Stimulated activated CD8-positive, alpha-beta memory T cell treated with anti-CD3 and anti-CD28 coated beads, Interleukin-4, amount 100 ng/mL, for 4 hours (primary cell): ENCODE measurements around the gene GRIP2.

Experiments
- DNase-seq, 2 donors: peaks; one replicate each; pipeline ENCODE4 v3.0.0-alpha.2; 2020; ENCODE audit warnings: low read depth in 2 of 2, low spot score in 1 of 2

Gene GRIP2

DNA sequence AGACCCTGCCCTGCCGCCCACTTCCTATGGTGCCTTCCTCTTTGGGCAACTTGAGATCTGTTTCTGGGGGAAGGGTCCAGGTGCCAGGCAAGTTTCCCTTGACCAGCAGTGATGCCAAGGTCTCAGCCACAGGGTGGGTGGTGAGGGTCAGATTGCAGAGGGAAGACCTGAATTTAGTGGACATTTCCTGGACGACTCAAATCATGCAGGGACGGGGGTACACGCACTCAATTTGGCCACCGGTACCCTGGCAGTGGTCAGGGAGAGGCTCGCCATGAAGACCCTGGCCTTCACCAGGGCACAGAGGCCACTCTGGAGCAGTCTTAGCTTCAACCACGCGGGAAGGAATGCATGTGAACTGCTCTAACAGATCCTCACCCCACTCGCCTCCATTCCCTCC is 1.5 kb upstream of the GRIP2 start:
- DNase-seq, result no peak

DNA sequence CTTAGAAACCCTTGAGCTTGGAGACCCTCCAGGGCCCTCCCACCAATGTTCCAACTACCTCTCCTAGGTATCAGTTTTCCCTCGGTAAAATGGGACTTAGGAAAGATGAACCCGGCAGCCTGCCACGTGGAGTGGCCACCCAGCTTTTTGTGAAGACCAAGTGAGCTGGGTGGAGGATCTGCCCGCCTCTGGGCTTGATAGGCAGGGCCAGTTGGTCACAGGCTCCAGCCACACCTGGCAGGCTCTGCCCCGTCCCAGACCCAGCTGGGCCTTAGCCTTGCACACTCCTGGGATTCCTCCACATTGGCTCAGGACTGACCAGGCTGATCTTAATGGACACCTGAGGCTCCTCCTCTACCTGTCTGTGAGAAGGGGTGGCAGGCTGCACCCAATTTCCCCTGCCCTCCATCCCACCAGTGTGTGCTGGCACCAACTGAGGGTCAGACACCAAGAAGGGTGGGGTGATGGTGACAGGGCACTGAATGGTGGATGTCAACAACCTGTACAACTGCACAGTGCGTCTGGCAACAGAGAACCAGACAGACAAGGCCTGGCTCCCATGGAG is 761 bp upstream of the GRIP2 start:
- no peak for DNase-seq

DNA sequence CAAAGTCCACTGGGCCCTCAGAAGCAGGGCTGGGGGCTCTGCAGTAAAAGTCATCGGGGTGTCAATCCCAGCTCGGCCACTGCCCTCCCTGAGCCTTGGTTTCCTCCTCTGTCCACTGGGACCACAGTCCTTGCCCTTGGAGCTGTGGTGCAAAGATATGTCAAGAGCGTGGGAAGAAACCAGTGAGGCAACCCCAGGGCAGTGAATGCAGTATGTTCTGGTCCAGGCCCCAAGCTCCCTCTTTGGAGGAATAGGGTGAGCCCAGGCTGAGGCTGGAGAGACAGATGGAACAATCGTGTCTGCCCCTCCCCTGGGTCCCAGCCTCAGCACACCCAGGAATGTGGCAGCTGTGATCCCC is 779 bp downstream of the GRIP2 start:
- DNase-seq, result no peak

DNA sequence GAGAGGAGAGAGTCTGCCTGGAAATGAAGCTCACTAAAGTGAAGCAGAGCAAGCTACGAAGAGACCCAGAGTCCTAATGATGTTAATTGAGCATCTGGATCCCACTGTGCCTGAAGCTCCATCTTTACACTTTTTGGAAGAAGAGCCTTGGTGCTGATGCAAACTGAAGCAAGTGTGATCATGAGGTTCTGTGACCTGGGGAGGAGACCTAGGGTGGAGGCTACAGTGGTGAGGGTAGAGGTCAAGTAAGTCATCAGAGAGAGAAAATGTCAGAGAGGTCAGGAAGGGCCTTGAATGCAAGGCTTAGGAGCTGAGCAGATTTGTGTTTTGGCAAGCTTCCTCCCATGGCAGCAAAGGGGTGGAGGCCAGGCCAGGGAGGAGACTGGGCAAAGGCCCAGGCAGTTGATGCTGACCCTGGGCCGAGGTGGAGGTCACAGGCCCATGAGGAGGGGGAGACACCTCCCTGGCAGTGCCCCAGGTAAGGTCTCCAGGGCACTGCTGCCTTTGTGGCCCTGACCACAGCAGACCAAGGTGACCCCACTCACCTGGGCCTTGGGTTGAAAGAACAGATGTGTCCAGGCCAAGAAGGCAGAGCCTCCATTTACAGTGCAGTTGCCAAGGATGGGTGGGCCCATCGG is 1.6 kb downstream of the GRIP2 start:
- DNase-seq, result no peak

DNA sequence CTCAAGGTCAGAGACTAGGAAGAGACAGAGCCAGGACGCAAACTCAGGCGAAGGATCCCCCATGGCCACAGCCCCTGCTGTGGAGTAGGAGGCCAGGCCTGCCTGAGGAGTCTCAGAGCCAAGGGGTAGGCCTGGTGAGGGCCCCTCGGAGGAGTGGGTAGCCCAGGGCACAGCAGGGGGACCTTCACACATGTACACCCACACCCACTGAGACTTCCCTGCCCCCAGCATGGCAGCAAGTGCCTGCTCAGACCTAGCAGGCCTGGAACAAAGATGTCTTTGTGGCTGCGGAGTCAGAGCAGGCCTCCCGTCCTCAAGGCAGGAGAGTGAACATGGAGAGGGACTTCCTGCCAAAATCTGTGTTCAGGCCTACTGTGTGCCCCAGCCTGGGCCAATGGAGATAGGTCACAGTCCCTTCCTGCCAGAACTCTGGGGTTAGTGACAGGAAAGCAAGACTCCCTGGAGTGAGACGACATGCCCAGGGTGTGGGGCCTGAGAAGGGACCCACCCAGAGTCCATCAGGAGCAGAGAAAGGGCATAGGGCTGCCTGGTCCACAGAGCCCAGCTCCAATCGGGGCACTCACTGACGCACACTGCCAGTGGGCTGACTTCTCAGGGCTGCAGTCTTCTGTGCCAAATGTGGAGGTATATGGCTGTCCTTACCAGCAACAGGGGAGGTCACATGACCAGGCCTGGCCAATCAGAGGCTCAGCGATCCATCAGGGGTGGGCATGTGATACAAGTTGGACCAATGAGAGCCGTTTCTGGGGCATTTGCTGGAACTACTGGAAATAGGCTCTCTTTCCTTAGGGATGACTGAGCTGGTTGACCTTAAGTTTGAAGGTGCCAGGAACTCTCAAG is 2.3 kb downstream of the GRIP2 start:
- DNase-seq, result no peak

DNA sequence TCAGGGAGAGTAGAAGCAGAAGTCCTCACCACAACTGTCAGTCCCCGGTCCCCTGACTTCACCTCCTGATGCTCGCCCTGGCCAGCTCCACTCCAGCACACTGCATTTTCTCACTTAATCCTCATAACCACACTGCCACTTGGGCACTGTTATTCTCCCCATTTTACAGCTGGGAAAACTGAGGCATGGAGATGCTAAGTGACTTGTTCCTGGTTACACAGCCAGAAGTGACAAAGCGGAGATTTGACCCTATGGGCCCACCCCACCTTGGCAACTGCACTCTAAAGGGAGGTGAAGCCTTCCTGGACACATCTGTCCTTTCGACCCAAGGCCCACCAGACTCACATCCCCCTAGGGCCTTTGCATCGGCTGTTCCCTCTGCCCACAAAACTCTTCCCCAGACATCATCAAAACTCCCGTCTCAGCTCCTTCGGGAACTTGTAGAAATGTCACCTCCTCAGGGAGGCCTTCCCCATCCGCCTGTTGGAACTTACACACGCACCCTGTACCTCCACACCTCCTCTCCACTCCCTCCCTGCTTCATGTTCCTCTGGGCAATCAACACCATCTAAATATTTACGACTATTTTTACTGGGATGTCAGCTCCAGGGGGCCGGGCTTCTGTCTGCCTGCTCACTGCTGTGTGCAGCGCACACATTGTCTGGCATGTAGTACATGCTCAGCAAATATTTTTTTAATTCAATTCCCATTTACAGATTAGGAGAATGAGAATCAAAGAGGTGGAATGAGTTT is 3.1 kb downstream of the GRIP2 start:
- no peak for DNase-seq

DNA sequence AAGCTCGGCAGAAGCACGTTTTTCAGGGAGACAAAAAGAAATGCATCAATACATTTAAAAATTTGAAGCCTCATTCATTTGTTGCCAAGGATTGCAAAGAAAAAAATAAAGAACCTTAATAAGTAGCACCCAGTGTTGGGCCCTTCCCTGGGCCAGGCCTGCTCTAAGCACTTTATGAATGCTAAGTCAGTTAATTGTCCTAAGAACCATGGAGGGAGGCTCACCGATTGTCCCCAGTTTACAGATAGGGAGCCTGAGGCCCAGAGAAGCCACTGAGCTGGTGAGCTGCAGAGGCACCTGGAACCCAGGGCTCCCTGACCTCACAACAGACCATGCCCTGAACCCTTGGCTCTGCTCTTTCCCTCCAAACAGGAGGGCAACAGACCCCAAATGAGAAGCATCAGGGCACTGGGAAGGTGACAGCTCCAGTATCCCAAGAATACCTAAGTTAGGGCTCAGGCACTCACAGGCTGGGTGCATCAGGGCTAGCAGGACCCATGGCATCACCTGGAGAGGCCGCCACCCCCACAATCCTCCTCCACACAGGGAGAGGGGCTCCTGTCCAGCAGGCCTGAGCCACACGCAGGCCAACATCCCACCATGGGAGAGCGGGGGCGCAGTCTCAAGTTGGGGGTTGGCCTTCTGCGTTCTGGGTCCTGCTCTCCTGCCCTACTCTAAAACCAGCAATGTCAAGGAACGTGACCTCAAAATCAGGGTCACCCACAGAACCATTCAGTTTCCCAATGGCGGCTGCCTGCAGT is 3.9 kb downstream of the GRIP2 start:
- no peak for DNase-seq

DNA sequence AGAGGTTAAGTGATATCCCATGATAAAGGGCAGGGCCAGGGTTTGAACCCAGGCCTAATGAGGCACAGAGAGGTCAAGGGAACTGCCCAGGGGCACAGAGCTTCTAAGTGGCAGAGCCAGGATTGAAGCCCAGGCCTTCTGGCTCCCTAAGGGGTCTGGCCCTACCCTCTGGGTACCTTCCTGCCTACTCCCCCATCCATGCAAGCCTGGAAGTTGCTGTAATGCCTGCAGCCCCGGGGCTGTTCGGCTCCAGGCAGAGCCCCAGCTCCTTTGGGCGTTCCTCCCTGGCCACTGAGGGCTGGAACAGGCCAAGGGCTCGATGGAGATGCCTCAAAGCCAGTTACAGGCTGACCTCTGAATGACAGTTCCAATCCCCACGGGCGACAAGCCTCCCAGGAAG is 4.5 kb downstream of the GRIP2 start:
- DNase-seq, result no peak

DNA sequence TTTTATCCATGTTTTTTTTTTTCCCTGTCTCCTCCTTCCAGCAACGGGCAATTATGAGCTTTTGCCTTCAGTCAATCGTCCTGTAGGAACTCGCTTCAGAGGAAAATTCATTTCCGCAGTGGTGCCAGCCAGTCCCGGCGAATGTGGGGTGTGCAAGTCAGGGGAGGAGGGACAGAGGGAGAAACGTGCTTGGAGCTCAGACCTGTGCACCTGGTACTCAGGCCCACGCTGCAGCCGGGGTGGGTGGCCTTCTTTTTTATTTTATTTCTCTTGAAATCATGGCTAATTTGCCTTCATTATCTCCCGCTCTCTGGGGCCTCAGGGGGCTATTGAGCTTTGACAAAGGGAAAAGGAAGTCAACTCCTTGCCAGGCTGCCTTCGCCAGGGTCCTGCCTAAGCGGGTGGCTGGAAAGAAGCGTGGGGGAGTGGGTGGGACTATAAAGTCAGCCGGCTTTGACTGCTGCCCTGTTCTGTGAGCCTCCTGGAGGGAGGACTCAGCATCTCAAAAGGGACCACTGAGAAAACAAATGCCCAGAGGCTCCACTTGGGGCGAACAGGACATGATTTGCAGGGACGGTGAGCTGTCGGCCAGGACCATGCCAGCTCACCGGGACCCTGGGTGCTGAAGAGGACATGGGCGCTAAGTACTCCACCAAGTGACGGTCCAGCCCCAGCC is 5.5 kb downstream of the GRIP2 start:
- DNase-seq, result no peak

DNA sequence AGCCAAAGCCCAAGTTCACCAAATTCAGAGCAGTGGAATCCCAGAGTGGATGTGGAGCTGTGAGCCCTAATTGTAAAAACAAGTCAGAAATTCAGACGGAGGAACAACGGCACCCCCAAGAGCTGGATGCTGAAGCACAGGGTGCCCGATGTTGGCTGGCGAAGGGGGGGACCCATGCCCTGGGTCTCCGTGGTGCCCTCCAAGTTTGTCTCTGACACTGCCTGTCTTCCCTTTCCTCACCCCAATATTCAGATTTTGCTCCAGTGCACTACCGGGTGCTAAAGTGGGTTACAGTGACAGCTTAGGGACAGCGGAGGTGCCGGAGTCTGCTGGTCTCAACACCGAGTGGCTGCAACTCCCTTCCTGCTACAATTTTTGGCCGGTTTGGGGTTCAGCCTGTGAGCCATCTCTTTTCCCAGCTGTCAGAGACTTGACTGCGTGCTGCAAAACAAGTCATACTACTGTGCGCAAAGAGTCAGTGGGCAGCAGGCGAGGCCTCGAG is 6.6 kb downstream of the GRIP2 start:
- DNase-seq, result no peak

DNA sequence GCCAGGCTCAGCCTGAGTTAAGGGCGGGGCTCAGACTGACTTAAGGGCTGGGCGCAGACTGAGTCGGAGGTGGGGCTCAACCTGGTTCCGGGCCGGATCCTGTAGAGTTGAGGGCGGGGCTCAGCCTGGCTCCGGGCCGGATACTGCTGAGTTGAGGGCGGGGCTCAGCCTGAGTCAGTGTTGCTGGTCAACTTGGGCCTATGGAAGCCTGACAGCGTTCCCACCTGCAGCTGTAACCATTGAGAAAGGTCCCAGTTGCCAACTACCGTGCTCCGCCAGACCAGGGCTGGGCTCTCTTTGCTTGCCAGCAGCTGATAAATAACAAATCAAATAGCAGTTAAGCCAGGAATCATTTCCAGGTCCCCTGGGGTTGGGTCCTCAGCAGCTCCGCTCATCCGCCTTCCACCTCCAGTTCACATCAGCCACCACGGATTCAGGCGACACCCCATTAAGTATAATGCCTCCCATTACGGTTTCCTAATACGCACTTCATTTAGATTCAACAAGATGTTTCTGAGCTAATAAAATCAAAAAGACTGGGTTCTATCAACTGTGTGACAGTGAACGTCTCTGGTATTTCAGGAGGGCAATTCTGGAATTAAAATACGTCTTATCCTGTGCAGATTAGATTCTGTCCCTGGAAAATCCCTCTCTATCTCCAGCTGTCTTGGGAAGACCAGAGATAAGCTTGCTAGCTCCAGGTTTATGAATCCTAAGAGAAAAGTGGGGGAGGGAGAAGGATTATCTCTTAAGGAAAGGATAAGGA is 7.3 kb downstream of the GRIP2 start:
- no peak for DNase-seq

DNA sequence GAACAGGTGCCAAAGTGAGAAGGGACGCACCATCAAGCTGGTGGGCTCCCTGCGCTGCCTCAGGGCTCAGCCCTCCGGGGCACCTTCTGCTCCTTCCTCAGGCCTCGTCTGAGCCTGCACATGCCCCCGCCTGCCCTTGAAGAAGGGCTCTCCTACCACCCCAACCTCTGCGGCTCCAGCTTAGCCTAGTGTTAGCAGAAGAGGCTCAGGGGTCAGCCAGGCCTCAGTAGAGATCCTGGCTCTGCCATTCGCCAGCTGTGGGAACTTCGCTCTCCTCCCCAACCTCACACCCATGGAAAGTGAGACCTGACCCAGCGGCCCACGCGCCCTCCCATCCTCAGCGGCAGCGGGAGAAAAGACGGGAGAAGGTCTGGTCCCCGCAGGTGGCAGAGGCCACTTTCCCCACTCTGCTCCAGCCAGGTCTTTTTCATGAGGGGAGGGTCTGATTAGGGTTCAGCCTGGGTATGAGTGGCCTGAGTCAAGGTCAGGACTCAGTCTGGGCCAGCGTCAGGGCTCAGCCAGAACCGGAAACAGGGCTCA is 8.2 kb downstream of the GRIP2 start:
- no peak for DNase-seq

DNA sequence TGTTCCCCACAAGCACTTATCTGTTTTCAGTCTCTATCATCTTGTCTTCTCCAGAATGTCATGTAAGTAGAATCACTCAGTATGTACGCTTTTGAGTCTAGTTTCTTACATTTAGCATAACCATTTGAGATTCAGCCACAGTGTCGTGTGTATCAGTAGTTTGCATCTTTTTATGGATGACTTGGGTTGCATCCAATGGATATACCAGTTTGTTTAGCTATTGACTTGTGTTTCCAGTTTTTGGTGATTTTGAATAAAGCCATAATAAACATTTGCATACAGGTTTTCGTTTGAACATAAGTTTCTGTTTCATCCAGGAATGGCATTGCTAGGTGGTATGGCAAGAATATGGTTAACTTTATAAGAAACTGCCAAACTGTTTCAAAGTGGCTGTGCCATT is 12.1 kb downstream of the GRIP2 start:
- no peak for DNase-seq

DNA sequence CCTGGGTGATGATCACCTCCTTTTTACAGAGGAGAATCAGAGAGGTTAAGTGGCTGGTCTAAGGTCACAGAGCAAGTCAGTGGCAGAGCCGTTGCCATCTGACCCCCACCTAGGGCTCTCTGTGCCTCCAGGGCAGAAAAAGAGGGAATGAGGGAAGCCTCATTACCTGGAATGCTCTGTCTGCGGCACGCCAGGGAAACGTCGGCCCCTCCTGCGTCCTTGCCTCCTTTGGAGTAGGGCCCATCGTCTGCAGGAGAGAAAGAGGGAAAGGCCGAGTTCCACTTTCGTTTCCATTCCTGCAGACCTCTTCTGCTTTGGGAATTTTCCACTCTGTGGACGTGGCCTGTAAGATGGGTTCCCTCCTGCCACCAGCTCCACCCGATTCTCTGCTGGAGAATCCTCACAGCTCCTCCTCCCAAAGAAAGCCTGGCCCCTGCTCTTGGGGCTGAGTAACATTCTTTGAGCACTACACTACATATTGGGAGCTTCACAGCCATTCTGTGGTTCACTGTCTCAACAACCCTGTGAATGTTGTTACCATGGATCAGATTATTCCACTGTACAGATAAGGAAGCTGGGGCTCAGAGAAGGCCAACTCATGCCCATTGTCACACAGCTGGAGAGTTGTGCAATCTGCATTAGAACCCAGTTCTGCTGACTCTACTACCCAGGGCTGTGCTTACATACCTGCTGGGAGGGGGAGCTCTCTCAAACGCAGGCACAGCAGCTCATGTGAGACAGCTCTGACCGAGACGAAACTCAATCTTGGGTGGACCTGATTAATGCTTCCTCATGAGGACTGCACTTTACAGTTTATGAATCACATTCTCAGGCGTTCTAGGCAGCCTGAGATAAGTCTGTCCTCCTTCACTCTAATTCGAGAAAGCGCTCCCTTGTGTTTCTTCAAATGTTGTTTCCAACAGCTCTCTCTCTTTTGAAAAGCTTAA is 14.2 kb downstream of the GRIP2 start:
- no peak for DNase-seq

DNA sequence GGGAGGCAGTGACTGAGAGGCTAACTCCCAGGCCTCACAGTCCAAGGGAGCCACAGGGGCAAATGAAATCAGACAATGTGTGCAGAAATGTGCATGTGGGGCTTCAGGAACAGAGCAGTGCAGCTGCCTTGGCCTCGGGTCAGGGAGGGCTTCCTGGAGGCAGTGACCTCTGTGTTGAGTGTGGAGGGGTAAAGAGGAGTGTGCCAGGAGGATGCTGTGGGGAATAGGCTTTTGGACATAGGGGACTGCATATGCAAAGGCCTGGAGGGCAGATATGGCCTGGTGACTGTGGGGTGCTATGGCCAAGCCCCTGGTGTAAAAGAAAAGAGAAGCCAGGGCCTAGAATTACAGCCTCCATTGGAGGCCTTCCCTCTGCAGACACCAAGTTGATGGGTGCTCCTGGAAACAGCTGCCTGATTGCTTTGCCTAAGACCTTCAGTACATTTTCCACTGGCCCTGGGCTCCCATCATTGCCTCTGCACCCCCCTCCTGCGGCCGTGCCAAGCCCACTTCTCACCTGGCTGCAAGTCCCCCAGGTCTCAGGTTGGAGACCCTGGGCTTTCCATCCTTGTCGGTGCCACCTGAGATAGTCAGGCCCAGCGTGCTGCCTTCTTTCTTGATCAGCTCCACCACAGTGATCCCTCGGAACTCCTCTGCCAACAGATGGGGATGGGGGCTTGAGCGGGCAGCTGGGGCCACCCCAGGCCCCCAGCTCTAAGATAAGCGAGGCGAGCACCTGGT is 15.1 kb downstream of the GRIP2 start:
- DNase-seq, result no peak

DNA sequence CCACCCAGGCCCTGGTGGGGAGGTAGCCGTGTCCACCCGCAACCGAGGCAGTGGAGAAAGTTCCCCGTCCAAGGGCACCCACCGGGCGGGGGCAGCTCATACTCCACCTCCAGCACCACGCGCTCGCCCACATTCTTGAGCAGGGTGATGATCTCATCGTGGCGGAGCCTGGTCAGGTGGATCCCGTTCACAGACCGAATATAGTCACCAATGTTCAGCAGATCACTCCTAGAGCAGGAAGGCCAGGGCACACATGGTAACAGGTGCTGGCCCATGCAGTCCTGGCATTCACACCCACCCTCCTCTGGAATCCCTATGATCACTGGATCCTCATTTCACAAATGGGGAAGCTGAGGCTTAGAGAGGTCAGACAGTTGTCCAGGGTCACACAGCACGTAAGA is 15.8 kb downstream of the GRIP2 start:
- no peak for DNase-seq

DNA sequence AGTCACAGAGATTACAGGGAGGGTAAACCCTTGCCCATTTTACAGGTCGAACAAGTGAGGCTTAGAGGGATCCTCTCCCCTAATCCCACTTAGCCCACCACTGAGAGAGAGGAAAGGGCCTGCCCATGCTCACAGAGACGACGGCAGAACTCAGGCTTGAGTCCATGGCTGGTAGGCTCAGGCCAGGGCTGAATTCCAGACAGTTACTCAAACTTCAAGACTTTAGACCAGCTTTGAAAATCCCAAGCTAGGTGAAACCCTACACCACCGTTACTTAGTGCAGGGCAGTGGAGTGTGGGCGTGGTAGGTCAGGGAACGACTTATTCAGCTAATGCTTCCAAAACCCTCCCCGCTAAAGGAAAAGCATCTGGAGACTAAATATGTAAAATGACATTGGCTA is 16.4 kb downstream of the GRIP2 start:
- DNase-seq, result no peak

DNA sequence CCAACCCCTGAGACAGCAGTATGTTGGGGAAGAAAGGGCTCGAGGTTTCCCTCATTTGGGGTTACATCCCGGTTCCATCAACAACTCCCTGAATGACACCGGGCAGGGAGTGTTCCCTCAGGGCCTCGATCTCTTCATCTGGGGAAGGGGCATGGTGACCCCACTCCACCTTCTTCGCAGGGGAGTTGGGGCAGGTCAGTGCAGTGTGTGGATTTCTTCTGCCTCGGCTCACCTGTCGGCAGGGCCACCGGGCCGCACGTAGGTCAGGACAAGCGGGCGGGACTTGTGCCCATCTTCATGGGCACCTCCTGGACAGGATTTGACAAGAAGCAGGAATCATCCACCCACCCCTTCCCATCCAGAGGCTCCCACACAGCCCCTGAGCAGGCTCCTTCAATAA is 17.4 kb downstream of the GRIP2 start:
- DNase-seq, result no peak
